ENCODE data around the gene REX1BD.
"Not testable (repeated sequence)": the region's sequence is repeated elsewhere in the genome, so short reads cannot be mapped to it uniquely, and the experiment has no call there.

The REX1BD gene

DNA sequence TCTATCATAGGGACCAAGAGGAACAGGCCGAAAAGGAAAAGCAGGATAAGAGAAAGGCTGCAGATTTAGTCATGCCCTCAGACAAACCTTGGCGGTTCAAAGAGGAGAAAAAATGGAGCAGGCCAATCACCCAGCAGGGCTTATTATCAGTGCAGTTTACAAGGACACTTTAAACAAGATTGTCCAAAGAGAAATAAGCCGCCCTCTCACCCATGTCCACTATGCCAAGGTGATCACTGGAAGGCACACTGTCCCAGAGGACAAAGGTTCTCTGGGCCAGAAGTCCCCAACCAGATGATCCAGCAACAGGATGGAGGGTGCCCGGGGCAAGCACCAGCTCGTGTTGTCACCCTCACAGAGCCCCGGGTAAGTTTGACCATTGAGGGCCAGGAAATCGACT is 8.3 kb upstream of the REX1BD start:
- DNase-seq = no peak

DNA sequence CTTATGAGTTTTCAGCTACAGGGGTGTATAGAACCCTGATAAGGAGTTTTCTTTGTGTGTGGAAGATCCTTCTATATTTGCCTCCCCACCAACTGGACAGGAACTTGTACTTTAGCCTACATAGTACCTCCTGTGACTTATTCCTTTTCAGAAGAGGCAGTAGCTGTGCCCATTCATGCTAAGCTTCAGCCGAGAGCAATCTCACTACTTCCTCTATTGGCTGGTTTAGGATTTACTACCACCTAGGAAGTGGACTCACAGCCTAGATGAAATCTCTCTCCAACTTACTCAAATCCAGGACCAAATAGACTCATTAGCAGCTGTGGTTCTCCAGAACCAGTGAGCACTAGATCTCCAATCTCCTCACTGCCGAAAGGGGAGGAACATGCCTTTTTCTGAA is 2.3 kb upstream of the REX1BD start:
- DNase-seq = no peak

DNA sequence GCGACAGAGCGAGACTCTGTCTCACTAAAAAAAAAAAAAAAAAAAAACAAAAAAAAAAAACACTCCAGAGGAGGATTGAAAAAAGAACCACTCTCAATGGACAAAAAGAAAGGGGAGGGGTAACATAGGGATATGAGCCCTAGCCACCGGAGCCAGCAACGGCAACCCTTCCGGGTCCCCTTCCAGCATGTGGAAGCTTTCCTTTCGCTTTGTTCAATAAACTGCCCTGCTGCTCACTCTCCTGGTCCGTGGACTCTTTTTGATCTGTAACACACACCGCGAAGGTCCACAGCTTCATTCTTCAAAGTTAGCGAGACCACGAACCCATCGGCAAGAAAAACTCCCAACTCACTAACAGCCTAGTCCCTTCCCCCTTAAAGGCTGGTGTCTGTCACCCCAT is 1.0 kb upstream of the REX1BD start:
- DNase-seq = no peak

DNA sequence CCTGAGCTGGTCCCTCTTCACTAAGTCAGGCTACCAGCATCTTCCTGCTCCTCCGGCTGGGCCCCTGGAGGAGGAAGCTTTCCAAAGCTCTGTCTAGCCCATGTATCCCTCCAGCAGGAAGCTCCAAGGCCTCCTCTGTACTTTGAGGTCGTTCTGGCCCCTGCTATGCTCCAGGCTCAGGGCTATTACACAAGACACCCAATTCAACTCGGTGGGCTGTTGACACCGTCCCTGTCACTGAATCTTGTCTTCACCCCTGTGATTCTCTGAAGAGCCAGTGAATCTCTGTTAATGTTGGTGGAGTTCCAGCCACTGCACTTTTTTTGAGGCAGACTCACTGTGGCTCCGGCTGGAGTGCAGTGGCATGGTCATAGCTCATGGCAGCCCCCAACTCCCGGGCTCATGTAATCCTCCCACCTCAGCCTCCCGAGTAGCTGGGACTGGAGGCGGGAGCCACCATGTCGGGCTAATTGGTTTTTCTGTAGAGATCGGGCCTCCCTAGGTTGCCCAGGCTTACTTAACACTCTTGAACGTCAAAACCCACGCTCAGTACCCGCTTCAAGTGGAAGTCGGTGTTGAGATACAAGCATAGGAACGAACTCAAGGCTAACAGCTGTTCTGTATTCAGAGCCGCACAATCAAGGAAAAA is 512 bp upstream of the REX1BD start:
- no peak for DNase-seq

DNA sequence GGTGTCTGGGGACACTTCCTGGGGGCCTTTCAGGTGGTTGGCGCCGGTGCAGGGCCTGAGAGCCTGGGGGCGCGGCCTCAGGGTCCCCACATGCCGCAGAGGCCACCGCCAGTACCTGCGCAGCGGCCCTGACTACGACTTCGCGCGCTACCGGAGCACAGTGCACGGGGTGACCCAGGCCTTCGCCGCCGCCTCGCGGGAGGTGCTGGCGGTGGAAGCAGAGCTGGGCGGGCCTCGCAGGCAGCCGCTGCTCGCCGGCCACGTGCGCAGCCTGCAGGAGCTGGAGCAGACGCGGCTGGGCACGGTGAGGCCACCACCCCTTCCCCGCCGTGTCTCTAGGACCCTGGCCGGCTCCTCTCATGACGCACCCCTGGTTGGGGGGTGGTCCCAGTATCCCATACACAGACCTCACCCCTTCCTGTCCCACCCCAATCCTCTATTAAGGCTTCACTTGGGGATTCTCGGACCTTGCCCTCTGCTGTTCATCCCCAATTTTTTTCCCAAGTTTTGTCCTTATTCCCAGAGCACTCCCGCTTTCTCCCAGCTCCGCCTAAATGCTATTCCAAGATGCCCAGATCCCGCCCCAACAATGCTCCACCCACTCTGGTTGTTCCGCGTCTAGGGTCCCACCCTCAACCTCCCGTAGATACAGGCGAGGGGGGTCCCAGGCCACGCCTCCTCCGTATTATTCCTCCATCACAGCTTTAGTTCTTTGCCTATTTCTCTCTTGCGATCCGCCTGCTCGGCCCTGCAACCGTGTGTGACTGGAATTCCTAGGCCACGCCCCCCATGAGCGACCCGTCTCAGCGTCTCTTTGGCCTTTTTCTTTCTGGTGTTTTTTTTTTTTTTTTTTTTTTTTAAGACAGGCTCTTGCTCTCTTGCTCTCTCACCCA is 1.0 kb downstream of the REX1BD start:
- DNase-seq = peak in 1 of 2 experiments; percentile 65

DNA sequence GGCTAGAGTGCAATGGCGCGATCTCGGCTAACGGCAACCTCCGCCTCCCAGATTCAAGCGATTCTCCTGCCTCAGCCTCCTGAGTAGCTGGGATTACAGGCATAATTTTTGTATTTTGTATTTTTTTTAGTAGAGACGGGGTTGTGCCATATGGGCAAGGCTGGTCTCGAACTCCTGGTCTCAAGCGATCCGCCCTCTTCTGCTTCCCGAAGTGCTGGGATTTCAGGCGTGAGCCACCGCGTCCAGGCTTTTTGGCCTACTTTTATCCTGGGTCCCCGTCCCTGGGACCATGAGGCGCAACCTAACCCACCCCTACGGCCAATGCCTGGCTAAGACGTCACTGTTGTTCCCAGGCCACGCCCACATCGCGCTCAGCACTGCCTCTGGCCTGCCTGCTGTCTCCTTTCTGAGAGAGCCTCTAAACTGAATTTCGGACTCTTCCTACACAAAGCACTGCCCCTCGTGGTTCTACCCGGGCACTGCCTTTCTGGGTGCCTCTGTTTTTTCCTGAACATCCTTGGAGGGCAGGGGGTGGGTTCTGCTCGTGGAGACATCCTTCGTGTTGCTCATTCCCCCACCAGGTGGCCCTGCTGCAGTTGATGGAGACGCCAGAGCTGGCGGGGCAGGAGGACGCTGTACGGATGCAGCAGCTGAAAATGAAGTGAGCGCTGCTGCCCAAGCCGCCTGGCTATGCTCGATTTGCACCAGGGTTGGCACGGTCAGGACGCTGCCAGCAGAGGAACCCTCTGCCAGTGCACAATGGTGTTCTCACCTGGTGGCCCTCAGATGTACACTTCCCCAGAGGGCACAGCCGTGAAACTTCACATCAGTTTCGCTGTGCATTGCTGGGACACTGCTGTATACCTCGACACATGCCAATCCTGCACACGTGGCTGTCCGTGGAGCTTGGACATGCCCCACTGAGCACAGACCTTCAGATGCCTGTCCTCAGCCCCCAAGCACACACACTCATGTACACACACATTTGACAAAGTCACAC is 2.0 kb downstream of the REX1BD start:
- no peak for DNase-seq

DNA sequence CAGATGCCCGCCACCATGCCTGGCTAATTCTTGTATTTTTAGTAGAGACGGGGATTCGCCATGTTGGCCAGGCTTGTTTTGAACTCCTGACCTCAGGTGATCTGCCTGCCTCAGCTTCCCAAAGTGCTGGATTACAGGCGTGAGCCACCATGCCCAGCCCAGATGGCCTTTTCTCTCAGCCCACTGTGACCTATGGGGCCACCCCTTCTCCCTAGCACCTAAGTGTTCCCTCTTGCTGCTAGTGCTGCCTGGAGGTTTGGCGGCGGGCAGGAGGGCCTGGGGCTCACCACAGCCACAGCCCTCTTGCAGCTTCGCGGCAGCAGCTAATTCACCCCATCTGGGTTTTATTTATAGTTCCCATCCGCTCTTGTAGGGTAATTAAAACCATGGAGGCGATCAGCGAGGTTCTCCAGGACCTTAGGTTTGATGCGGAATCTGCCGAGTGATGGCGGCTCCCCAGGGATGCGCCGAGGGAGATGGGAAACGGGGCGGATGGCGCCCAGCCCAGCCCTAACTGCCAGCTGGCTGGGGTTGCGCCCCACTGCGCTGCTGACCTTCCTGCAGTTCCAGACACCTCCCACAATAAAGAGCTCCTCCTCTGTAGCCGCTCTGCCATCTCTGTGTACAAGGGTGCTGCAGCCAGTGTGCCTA is 3.3 kb downstream of the REX1BD start:
- no peak for DNase-seq

DNA sequence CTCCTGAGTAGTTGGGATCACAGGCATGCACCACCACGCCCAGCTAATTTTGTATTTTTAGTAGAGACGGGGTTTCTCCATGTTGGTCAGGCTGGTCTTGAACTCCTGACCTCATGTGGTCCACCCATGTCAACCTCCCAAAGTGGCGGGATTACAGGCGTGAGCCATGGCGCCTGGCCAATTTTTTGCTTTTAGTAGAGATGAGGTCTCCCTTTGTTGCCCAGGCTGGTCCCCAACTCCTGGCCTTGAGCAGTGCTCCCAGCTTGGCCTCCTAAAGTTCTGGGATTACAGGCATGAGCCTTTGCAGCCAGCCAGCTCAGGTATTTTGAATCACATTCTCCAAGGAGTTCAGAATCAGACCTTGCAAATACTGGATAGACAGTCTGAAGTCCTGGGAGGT is 4.1 kb downstream of the REX1BD start:
- DNase-seq = not testable (repeated sequence)

DNA sequence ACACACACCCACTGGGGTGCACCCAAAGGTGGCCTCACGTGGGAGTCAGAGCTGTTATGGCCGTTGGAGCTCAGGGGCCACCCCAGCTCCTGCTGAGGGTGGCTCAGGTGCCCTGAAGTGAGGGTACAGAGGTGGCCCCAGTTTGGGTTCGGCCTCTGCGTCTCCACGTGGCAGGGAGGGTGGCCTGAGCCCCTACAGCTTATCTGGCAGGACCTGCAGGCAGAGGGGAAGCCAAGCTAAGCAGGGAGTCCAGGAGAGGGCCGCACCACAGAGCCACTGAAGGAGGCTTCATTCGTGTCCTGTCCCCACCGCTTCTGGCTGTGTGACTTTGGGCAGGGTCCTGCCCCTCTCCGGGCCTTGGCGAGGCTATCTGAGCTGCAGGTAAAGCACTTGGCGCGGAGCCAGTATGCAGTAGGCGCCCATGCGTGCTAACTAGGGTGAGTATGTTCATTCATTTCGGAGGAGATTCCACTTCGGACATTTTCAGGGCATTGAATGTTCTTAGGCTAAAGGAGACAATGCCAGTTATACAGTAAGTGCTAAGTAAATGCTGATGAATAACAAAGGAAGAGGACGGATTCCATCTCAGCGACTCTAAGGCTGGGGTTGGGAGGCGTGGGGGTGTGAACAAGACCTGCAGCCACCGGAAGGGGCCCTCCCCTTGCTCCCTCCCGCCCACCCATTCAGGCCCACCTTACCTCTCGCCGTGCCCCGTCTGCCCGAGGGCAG is 4.9 kb downstream of the REX1BD start:
- no peak for DNase-seq

DNA sequence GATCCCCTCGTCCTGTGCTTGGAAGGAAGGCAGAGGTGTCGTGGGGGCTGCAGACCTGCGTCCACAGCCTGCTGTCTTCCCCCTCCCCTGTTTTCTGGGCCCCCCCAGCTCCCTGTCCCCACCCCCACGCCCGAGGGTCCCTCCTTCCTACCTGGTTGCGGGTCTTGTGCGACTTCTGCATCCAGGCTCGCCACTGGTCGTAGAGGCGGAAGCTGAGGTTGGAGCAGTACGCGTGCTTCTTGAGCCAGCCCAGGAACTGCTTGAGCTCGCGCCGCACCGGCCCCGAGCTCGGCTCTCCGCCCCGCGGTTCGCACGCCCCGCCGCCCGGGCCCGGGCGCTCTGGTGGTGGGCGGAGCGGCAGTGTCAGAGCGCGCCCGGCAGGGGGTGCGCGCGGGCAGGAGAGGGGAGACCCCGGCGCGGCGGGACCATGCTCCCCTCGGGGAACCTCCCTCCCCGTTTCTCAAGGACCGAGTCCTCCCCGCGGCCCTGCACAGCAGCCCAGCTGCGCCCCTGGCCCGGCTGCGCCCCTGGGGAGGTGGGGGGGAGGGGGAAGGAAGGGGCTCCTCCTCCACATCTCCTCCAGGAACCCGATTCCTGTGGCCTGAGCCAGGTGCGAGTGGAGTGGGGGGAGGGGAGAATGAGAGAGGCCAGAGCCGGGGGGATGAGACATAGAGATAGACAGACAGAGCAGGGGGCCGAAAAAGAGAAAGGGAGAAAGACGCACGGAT is 5.7 kb downstream of the REX1BD start:
- peak; percentile 69 to 79 for DNase-seq

DNA sequence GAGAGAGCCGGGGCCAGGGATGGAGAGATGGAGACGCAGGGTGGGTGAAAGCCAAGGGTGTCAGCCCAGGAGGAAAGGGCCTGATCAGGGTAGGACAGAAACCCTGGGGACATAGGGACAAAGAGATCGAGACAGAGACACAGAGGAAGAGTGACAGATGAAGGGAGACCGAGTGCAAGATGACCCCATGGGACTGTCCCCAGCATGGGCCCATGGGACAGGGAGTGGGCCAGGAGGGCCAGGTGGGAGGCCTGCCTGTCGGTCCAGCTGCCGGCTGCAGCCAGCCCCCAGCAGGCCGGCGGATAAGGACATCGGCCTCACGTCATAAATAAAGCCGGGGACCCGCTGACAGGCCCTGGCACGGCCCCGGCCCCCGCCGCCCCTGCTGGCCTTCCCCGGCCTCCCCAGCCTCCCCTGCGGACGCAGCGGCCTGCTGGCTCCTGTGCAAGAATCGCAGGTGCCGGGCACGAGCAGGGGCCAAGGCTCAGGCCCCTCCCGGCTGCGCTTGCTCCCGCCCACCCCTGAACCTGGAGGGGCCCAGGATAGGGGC is 6.3 kb downstream of the REX1BD start:
- no peak for DNase-seq

DNA sequence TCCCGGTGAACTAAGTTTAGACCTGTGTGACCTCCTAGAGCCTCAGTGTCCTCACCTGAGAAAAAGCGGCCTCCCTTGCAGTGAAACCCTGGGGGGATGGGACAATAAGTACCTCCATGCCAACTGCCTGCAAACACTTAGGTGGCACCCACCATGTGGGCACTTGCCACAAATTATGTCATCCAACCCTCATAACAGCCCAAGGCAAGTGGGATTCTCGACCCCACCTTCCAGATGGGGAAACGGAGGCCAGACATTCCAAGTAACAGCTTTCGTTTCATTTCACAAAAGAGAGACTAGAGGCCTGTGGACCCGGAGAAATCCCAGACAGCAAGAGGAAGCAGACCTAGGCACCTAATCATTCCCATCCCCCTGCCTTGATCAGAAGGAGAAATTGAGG is 6.9 kb downstream of the REX1BD start:
- no peak for DNase-seq

DNA sequence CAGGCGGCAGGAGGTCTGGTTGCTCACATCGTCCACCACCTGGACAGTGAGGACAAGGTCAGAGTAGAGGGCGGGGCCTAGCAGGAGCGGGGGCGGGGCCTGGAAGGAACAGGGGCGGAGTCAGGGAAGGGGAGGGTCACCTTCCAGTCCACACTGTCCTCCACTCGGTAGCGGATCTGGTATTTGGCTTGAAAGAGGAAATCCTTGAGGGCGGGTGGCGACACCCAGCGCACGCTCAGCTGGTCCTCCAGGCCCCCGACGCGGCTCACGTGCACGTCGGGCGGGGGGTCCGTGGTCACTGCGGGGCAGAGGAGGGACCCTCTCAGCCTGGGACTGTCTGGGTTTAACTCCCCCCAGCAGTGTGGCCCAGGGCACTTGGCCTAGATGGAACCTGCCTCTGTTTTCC is 8.2 kb downstream of the REX1BD start:
- no peak for DNase-seq

DNA sequence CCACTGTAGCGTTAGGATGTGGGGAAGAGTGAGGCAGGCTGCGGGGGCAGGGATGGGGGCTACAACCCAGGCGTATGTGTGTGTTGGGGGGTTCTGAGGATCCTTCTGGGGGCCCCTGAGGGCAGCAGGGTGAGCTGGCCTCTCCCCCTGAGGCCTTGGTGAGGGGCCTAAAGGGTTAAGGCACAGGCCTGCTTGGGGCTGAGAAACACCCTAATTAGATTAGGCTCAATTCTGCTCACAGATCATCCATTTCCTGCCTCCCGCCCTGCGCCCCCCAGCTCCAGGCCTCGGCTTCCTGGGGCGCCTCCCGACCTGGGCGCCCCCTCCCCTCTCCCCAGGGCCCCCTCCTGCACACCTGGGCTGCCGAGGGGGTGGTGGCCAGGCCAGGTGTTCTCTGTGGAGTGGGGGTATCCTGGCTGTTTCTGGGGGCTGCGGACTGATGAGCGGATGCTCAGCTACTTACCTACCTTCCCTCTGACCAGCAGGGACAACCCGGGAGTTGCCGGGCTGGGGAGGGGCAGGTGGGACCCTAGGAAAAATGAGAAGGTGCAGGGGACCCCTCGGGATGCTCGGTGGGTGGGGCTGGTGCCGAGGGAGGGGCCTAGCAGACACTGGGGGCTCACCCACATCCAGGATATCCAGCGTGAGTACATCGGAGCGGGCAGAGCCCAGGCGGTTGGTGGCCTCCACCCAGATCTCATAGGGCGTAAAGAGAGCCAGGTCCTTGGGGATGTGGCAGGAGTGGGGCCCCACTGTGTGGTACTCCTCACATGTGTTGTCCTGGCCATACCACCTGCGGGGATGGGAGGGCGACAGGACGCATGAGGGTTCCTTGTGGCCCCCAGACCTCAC is 9.4 kb downstream of the REX1BD start:
- DNase-seq = no peak

DNA sequence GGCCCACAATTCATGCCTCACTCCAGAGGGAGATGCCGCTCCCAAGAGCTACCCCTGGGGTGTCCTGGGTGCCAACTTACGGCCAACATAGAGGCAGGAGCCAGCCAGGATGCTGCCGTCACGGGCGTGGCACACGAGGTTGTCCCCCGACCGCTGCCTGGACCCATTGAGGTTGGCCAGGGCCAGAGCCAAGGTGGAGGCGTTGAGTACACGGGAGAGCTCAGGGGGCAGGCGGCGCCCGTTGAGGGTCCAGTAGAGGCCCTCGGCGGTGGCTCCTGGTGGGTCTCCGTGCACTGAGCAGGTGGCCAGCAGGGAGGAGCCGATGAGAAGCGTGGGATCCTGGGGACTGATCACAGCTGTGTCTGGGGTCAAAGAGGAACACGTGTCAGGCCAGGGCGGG is 10.9 kb downstream of the REX1BD start:
- DNase-seq = no peak

DNA sequence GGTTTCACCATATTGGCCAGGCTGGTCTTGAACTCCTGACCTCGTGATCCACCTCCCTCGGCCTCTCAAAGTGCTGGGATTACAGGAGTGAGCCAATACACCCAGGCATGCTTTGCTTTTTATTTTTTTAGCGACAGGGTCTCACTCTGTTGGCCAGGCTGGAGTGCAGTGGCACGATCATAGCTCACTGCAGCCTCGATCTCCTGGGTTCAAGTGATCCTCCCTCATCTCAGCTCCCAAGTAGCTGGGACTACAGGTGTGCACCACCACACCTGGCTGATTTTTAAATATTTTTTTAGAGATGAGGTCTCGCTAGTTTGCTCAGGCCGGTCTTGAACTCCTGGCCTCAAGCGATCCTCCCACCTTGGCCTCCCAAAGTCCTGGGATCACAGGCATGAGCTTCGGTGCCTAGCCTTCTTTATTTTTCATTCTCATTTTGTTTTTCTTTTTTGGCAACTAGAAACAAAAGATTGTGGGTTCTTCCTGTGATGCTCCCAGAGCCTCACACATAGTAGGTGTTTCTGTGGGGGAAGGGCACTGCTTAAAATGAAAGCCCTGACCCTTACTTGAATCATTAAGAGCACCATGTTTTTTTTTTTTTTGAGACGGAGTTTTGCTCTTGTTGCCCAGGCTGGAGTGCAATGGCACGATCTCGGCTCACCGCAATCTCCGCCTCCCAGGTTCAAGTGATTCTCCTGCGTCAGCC is 12.2 kb downstream of the REX1BD start:
- DNase-seq = not testable (repeated sequence)

DNA sequence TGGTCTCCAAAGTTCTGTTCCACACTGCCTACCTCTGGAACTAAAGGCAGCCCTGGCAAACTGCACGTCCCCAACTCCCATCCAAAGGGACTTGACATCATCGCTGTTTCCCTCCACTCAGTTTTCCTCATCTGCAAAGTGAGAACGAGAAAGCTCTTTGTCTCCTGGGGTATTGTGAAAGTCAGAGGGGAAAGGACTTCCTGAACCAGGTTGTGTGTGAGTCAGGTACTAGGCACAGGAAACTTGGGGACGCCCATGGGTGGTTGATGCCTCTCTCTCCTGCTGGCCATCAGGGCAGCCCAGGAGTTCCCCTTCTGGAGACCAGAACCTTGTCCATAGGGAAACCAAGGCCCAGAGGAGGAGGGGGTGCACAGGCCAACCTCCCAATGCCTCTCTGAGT is 13.3 kb downstream of the REX1BD start:
- DNase-seq = no peak

DNA sequence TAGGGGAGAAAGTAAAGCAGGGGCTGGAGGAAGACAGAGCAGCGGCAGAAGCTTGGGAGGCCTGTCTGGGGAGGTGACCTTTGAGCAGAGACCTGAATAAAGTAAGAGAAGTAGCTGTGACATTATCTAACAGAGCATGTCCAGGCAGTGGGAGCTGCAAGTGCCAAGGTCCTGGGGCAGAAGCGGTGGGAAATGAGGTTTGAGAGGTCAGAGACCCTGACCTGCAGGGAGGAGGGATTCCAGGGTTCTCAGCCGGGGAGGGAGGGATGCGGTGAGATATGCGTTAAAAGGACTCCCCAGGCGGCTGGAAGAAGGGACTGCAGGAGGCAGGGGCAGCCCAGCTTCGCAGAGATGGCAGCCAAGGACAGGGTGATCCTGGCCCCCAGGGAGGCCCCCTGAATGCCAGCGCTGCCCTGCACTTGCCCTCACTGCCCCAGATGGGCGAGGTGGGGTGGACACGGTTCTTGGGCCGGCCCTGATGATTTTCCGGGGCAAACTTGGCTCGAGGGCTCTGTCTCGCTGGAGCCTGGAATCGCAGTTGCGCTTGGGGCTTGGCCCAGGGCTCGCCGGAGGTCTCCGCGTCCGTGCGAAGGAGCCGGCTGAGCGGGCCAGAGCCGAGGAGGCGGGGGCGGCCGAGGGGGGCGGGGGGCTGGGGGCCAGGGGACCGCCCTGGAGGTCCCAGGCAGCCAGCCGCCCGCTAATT is 14.8 kb downstream of the REX1BD start:
- DNase-seq = no peak

All from stimulated activated CD4-positive, alpha-beta T cell treated with anti-CD3 and anti-CD28 coated beads, Interleukin-4, amount 100 ng/mL, for 4 hours (primary cell).